Neural progenitor cell (in vitro differentiated cells): ENCODE data around the gene RAB6B. TPM values are rescaled to one million over a fixed set of nuclear protein-coding genes. Genes with fewer than 3 reads are reported as not detected.

ENCODE experiments used
- DNase-seq: peaks from one replicate; pipeline ENCODE4 v3.0.0-alpha.2; 2016; ENCODE audit warnings: low spot score
- H2AFZ ChIP-seq: fragments of 200-600 bp; sonication (generic); replicated peaks from 2 replicates; pipeline ENCODE4 v1.6.1; 2016; ENCODE audit warnings: antibody characterized with exemption
- H3F3A ChIP-seq: fragments of 200-600 bp; sonication (generic); 2 replicates; pipeline ENCODE4 v1.6.1; 2016; ENCODE audit warnings: antibody characterized with exemption, low read depth
- H3K27ac ChIP-seq: fragments of 200-600 bp; sonication (generic); 2 replicates; pipeline ENCODE4 v1.5.1; 2016; ENCODE audit warnings: mild to moderate bottlenecking
- H3K27me3 ChIP-seq: fragments of 200-600 bp; sonication (generic); 2 replicates; pipeline ENCODE4 v1.6.1; 2016; ENCODE audit warnings: mild to moderate bottlenecking, moderate library complexity
- H3K36me3 ChIP-seq: fragments of 200-600 bp; sonication (generic); 2 replicates; pipeline ENCODE4 v1.5.1; 2016
- H3K4me1 ChIP-seq: fragments of 200-600 bp; sonication (generic); 2 replicates; pipeline ENCODE4 v1.6.1; 2016; ENCODE audit warnings: mixed run types
- H3K4me2 ChIP-seq: fragments of 200-600 bp; sonication (generic); 2 replicates; pipeline ENCODE4 v1.6.1; 2016
- H3K4me3 ChIP-seq: fragments of 200-600 bp; sonication (generic); 2 replicates; pipeline ENCODE4 v1.5.1; 2016
- H3K79me2 ChIP-seq: fragments of 200-600 bp; sonication (generic); 2 replicates; pipeline ENCODE4 v1.6.1; 2016; ENCODE audit warnings: low read depth
- H3K9ac ChIP-seq: fragments of 200-600 bp; sonication (generic); 2 replicates; pipeline ENCODE4 v1.6.1; 2016
- H3K9me3 ChIP-seq: fragments of 200-600 bp; sonication (generic); 2 replicates; pipeline ENCODE4 v1.5.1; 2016; ENCODE audit warnings: low read depth
- H4K20me1 ChIP-seq: fragments of 200-600 bp; sonication (generic); 2 replicates; pipeline ENCODE4 v1.6.1; 2016; ENCODE audit warnings: low read depth
- H3K27ac Mint-ChIP-seq: 3 replicates; pipeline ENCODE4 v1.8.0; 2021; ENCODE audit warnings: mixed read lengths
- H3K27me3 Mint-ChIP-seq: 2 replicates; pipeline ENCODE4 v1.8.0; 2022; ENCODE audit warnings: low read depth, mild to moderate bottlenecking, inconsistent platforms, moderate library complexity, mixed read lengths; ENCODE audit not compliant: insufficient read depth
- H3K36me3 Mint-ChIP-seq: 3 replicates; pipeline ENCODE4 v1.8.0; 2021; ENCODE audit warnings: mixed read lengths
- H3K4me1 Mint-ChIP-seq: 3 replicates; pipeline ENCODE4 v1.8.0; 2021; ENCODE audit warnings: mixed read lengths
- H3K4me3 Mint-ChIP-seq: 3 replicates; pipeline ENCODE4 v1.8.0; 2021; ENCODE audit warnings: mild to moderate bottlenecking, moderate library complexity, mixed read lengths
- H3K9me3 Mint-ChIP-seq: 3 replicates; pipeline ENCODE4 v1.8.0; 2020; ENCODE audit warnings: mixed read lengths
- CTCF ChIP-seq: fragments of 200-600 bp; sonication (generic); IDR thresholded peaks from 2 replicates; pipeline ENCODE4 v1.5.1; 2017; ENCODE audit warnings: antibody characterized with exemption, mild to moderate bottlenecking
- EZH2 ChIP-seq: fragments of 200-600 bp; sonication (generic); IDR thresholded peaks from 2 replicates; pipeline ENCODE4 v1.6.1; 2017; ENCODE audit warnings: antibody characterized with exemption, mild to moderate bottlenecking, moderate library complexity
- EZH2phosphoT487 ChIP-seq: fragments of 200-600 bp; sonication (generic); IDR thresholded peaks from 2 replicates; pipeline ENCODE4 v1.6.1; 2017; ENCODE audit warnings: antibody characterized with exemption
- total RNA-seq: library from RNA; depleted of rRNA; stranded (reverse); fragments of >200 nt; gene quantifications from 2 replicates; pipeline ENCODE4 v1.2.3, GENCODE V29; 2015; ENCODE audit warnings: low replicate concordance

The RAB6B gene
- total RNA-seq, 1 donor from 2014 or later: 7.7 TPM

- Histone ChIP-seq H3K27ac (no peak overlapping the region), H3K9me3 (no peaks in the 10 kb centered on the region), H3K4me2 (no peak overlapping the region), H3K79me2 (no peaks in the 10 kb centered on the region), H3K4me1 (no peaks in the 10 kb centered on the region), H3F3A (no peaks in the 10 kb centered on the region), H3K36me3 (no peaks in the 10 kb centered on the region), H3K4me3 (no peak overlapping the region), H3K9ac (no peak overlapping the region), H4K20me1 (no peaks in the 10 kb centered on the region), H2AFZ (no peak overlapping the region), H3K27me3 (no peaks in the 10 kb centered on the region)
- Mint-ChIP-seq H3K4me3 (no peak overlapping the region), H3K9me3 (no peaks in the 10 kb centered on the region), H3K4me1 (no peaks in the 10 kb centered on the region), H3K27ac (no peak overlapping the region), H3K36me3 (no peaks in the 10 kb centered on the region), H3K27me3 (peaks cover 3% of the 10 kb centered on the region)
- no peak for DNase-seq
- TF ChIP-seq EZH2 (no peak), EZH2phosphoT487 (no peak), CTCF (no peak)
These were observed 118.8 kb downstream of the RAB6B start for GRCh38 chr3:133776794-133777438.

- no peak for TF ChIP-seq EZH2phosphoT487
- no peak for TF ChIP-seq CTCF
- no peak for TF ChIP-seq EZH2
- H4K20me1 ChIP-seq: no peaks in the 10 kb centered on the region
- no peak for DNase-seq
- no peak overlapping the region for H3K4me3 ChIP-seq
- H3K27ac Mint-ChIP-seq: no peak overlapping the region
- no peak overlapping the region for H3K9ac ChIP-seq
- no peaks in the 10 kb centered on the region for H3K36me3 Mint-ChIP-seq
- no peaks in the 10 kb centered on the region for H3K36me3 ChIP-seq
- H3F3A ChIP-seq: no peaks in the 10 kb centered on the region
- no peak overlapping the region for H3K27ac ChIP-seq
- H3K4me1 ChIP-seq: no peaks in the 10 kb centered on the region
- no peak overlapping the region for H3K4me2 ChIP-seq
- no peaks in the 10 kb centered on the region for H3K9me3 Mint-ChIP-seq
- peaks cover 3% of the 10 kb centered on the region for H3K27me3 Mint-ChIP-seq
- H3K4me3 Mint-ChIP-seq: no peak overlapping the region
- no peaks in the 10 kb centered on the region for H3K9me3 ChIP-seq
- no peak overlapping the region for H2AFZ ChIP-seq
- no peaks in the 10 kb centered on the region for H3K4me1 Mint-ChIP-seq
- H3K27me3 ChIP-seq: no peaks in the 10 kb centered on the region
- no peaks in the 10 kb centered on the region for H3K79me2 ChIP-seq
These were observed 119.8 kb downstream of the RAB6B start for GRCh38 chr3:133775835-133776234.

GRCh38 chr3:133775309-133775708 is 120.4 kb downstream of the RAB6B start:
- Histone ChIP-seq H3K9ac (no peak overlapping the region), H4K20me1 (no peaks in the 10 kb centered on the region), H2AFZ (no peak overlapping the region), H3K27me3 (no peaks in the 10 kb centered on the region), H3K9me3 (no peaks in the 10 kb centered on the region), H3K79me2 (no peaks in the 10 kb centered on the region), H3K4me2 (no peak overlapping the region), H3K4me1 (no peaks in the 10 kb centered on the region), H3K4me3 (no peak overlapping the region), H3F3A (no peaks in the 10 kb centered on the region), H3K36me3 (no peaks in the 10 kb centered on the region), H3K27ac (no peak overlapping the region)
- Mint-ChIP-seq H3K4me1 (no peaks in the 10 kb centered on the region), H3K9me3 (no peaks in the 10 kb centered on the region), H3K27ac (no peak overlapping the region), H3K27me3 (peaks cover 3% of the 10 kb centered on the region), H3K4me3 (no peak overlapping the region), H3K36me3 (no peaks in the 10 kb centered on the region)
- no peak for DNase-seq
- TF ChIP-seq EZH2 (no peak), EZH2phosphoT487 (no peak)

Other genes with a start within 250 kb of the RAB6B start
- gene TOPBP1, start 233.9 kb downstream of the RAB6B start, total RNA-seq: 56.0 and 67.7 TPM in 2 replicates
- gene TF, start 149.5 kb downstream of the RAB6B start, total RNA-seq: 0.77 TPM in 2 replicates
- 22.9 and 30.2 TPM in 2 replicates for gene SRPRB, start 90.1 kb downstream of the RAB6B start, total RNA-seq
- 0.07 and 0.09 TPM in 2 replicates for gene SLCO2A1, start 134.0 kb upstream of the RAB6B start, total RNA-seq